ENCODE results near the gene CAMLG. TPM values are rescaled to one million over a fixed set of nuclear protein-coding genes. Genes with fewer than 3 reads are reported as not detected.

Gene CAMLG
- total and polyA plus RNA-seq, 2 donors (not counting 1 experiment from before 2014, with no cell fraction given) = 39.3 to 60.1 TPM

DNA sequence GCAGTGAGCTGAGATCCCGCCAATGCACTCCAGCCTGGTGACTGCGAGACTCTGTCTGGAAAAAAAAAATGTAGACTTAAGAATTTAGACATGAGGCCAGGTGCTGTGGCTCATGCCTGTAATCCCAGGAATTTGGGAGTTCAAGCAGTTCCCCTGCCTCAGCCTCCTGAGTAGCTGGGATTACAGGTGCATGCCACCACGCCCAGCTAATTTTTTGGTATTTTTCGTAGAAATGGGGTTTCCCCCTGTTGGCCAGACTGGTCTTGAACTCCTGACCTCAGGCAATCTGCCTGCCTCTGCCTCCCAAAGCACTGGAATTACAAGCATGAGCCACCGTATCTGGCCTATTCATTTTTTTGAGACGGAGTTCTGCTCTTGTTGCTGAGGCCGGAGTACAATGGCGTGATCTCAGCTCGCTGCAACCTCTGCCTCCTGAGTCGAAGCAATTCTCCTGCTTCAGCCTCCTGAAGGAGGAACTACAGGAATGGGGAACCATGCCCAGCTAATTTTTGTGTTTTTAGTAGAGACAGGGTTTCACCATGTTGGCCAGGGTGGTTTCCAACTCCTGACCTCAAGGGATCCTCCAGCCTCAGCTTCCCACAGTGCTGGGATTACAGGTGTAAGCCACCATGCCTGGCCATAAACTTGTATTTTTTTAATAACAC lies 34.2 kb downstream of the CAMLG start:
- DNase-seq (ENCODE audit: low read depth in 2 of 2) = no peak
- H2AFZ ChIP-seq (ENCODE audit: low read length) = no peak overlapping the region
- H3K36me3 ChIP-seq (ENCODE audit: control insufficient read depth, insufficient read depth, low read length) = peaks cover 2% of the 10 kb centered on the region

DNA sequence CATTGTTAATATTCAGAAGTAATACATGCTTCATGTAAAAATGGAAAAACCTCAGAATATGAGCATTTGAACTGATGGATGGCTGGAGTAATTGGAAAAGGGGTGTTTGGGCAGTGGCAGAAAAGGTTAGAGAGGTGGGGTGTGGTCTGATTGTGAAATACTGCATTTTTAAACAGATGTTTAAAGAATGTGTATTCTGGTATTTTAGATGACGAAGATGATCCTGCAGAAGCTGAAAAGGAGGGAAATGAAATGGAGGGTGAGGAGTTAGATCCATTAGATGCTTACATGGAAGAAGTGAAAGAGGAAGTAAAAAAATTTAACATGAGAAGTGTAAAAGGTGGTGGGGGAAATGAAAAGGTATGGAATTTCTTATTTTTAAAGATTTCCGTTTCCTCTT lies 39.0 kb downstream of the CAMLG start:
- no peak for TF ChIP-seq EZH2 (IDR thresholded peaks at IDR 0.05; ENCODE audit: low read length, missing control alignments)
- TF ChIP-seq, protein P1, sequence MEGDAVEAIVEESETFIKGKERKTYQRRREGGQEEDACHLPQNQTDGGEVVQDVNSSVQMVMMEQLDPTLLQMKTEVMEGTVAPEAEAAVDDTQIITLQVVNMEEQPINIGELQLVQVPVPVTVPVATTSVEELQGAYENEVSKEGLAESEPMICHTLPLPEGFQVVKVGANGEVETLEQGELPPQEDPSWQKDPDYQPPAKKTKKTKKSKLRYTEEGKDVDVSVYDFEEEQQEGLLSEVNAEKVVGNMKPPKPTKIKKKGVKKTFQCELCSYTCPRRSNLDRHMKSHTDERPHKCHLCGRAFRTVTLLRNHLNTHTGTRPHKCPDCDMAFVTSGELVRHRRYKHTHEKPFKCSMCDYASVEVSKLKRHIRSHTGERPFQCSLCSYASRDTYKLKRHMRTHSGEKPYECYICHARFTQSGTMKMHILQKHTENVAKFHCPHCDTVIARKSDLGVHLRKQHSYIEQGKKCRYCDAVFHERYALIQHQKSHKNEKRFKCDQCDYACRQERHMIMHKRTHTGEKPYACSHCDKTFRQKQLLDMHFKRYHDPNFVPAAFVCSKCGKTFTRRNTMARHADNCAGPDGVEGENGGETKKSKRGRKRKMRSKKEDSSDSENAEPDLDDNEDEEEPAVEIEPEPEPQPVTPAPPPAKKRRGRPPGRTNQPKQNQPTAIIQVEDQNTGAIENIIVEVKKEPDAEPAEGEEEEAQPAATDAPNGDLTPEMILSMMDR (conservative IDR thresholded peaks at IDR 0.05 in 1 of 2, IDR thresholded peaks at IDR 0.05 in 1 of 2; ENCODE audit: low read depth in 1 of 2, low read length in 2 of 2) = no peak
- Histone ChIP-seq H3K27me3 (ENCODE audit: control insufficient read depth, insufficient read depth, low read length) (no peaks in the 10 kb centered on the region), H3K9ac (ENCODE audit: insufficient read depth, low read length) (no peak overlapping the region), H3K9me3 (ENCODE audit: control insufficient read depth, insufficient read depth, low read depth, low read length) (no peaks in the 10 kb centered on the region), H2AFZ (ENCODE audit: low read length) (no peak overlapping the region), H3K4me3 (replicated peaks in 1 of 4; ENCODE audit: control extremely low read depth in 1 of 4, insufficient read depth in 1 of 4, low read depth in 3 of 4, low read length in 4 of 4) (no peak overlapping the region), H3K27ac (ENCODE audit: insufficient read depth, low read length) (no peak overlapping the region), H3K4me1 (ENCODE audit: control insufficient read depth, extremely low read depth, insufficient read depth, low read length) (no peaks in the 10 kb centered on the region), H4K20me1 (ENCODE audit: control insufficient read depth, extremely low read depth, insufficient read depth, low read length) (no peaks in the 10 kb centered on the region), H3K4me2 (ENCODE audit: extremely low read depth, insufficient read depth, low read length) (no peak overlapping the region), H3K36me3 (ENCODE audit: control insufficient read depth, insufficient read depth, low read length) (peaks cover 2% of the 10 kb centered on the region), H3K79me2 (ENCODE audit: control insufficient read depth, insufficient read depth, low read length) (no peaks in the 10 kb centered on the region)
- DNase-seq (ENCODE audit: low read depth in 2 of 2) = no peak

More for the DNA sequence above, 34.2 kb downstream of the CAMLG start:
- Histone ChIP-seq H3K27ac (ENCODE audit: insufficient read depth, low read length) (no peak overlapping the region), H3K4me2 (ENCODE audit: extremely low read depth, insufficient read depth, low read length) (no peak overlapping the region), H3K27me3 (ENCODE audit: control insufficient read depth, insufficient read depth, low read length) (no peaks in the 10 kb centered on the region), H3K9ac (ENCODE audit: insufficient read depth, low read length) (no peak overlapping the region), H4K20me1 (ENCODE audit: control insufficient read depth, extremely low read depth, insufficient read depth, low read length) (no peaks in the 10 kb centered on the region), H3K79me2 (ENCODE audit: control insufficient read depth, insufficient read depth, low read length) (no peaks in the 10 kb centered on the region), H3K4me3 (replicated peaks in 1 of 4; ENCODE audit: control extremely low read depth in 1 of 4, insufficient read depth in 1 of 4, low read depth in 3 of 4, low read length in 4 of 4) (no peak overlapping the region), H3K4me1 (ENCODE audit: control insufficient read depth, extremely low read depth, insufficient read depth, low read length) (no peaks in the 10 kb centered on the region), H3K9me3 (ENCODE audit: control insufficient read depth, insufficient read depth, low read depth, low read length) (no peaks in the 10 kb centered on the region)
- TF ChIP-seq, protein P1 (conservative IDR thresholded peaks at IDR 0.05 in 1 of 2, IDR thresholded peaks at IDR 0.05 in 1 of 2; ENCODE audit: low read depth in 1 of 2, low read length in 2 of 2) = no peak
- TF ChIP-seq EZH2 (IDR thresholded peaks at IDR 0.05; ENCODE audit: low read length, missing control alignments) = no peak

DNA sequence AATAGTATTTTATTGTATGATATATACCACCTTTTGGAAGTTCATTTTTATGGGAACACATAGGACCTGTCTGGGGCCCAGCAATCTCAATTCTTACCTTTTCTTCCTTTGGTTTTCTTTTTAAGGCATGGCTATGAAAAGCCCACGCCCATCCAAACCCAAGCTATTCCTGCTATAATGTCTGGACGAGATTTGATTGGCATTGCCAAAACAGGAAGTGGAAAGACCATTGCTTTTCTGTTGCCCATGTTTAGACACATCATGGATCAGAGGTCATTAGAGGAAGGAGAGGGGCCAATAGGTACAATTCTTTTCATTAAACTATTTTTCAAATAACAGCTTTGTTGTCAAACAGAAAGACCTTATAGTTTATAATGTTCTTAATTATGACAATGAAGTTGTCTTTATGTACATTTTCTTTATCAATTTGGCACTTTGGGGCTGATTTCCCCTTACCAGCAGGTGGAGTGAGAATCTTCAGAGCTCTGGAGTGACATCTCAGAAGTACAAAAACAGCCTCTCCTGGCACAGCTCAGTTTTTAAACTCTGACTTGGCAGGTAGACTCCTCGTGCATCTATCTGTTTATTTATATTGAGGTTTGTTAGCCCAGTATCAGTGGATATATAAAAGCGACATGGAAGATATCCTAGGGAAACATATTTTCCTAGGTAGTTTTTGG lies 46.0 kb downstream of the CAMLG start:
- H3K9ac ChIP-seq (ENCODE audit: insufficient read depth, low read length) = no peak overlapping the region
- H3K79me2 ChIP-seq (ENCODE audit: control insufficient read depth, insufficient read depth, low read length) = no peaks in the 10 kb centered on the region
- peaks cover 4% of the 10 kb centered on the region for H3K36me3 ChIP-seq (ENCODE audit: control insufficient read depth, insufficient read depth, low read length)
- peak in 1 of 2 donors; percentile 9 for DNase-seq (ENCODE audit: low read depth in 2 of 2)
- no peak overlapping the region for H3K27ac ChIP-seq (ENCODE audit: insufficient read depth, low read length)
- no peak overlapping the region for H3K4me2 ChIP-seq (ENCODE audit: extremely low read depth, insufficient read depth, low read length)
- no peak overlapping the region for H2AFZ ChIP-seq (ENCODE audit: low read length)
- TF ChIP-seq, protein P1 (conservative IDR thresholded peaks at IDR 0.05 in 1 of 2, IDR thresholded peaks at IDR 0.05 in 1 of 2; ENCODE audit: low read depth in 1 of 2, low read length in 2 of 2) = peak; percentile 10 to 15
- no peak for TF ChIP-seq EZH2 (IDR thresholded peaks at IDR 0.05; ENCODE audit: low read length, missing control alignments)
- H3K9me3 ChIP-seq (ENCODE audit: control insufficient read depth, insufficient read depth, low read depth, low read length) = no peaks in the 10 kb centered on the region
- no peak overlapping the region for H3K4me3 ChIP-seq (replicated peaks in 1 of 4; ENCODE audit: control extremely low read depth in 1 of 4, insufficient read depth in 1 of 4, low read depth in 3 of 4, low read length in 4 of 4)
- H4K20me1 ChIP-seq (ENCODE audit: control insufficient read depth, extremely low read depth, insufficient read depth, low read length) = no peaks in the 10 kb centered on the region
- H3K4me1 ChIP-seq (ENCODE audit: control insufficient read depth, extremely low read depth, insufficient read depth, low read length) = no peaks in the 10 kb centered on the region
- no peaks in the 10 kb centered on the region for H3K27me3 ChIP-seq (ENCODE audit: control insufficient read depth, insufficient read depth, low read length)

Data from fibroblast of lung (primary cell).